Adrenal gland (tissue), 12 donors: ENCODE data around the gene LDAF1. TPM values are rescaled to one million over a fixed set of nuclear protein-coding genes. Genes with fewer than 3 reads are reported as not detected.

Experiments used
- DNase-seq, 7 donors: peaks; one replicate each; pipeline ENCODE4 v3.0.0-alpha.2; 2019 to 2020
- H3K27ac ChIP-seq, 5 donors: fragments of 200-600 bp; sonication (generic) in 4 of 5; 1 replicate in 3 of 5; 2 replicates in 2 of 5; pipeline versions ENCODE4 v1.5.1 to v1.8.0; 2016 to 2020; ENCODE audit warnings: mild to moderate bottlenecking in 1 of 5
- H3K27me3 ChIP-seq: fragments of 200-600 bp; 2 replicates; pipeline ENCODE4 v1.8.0; 2021
- H3K36me3 ChIP-seq, 2 donors: fragments of 200-600 bp; replicated peaks in 1 of 2; 1 replicate in 1 of 2; 2 replicates in 1 of 2; pipeline versions ENCODE4 v1.5.1 to v1.8.0; 2018 to 2022
- H3K4me1 ChIP-seq, 2 donors: fragments of 200-600 bp; replicated peaks in 1 of 2; 1 replicate in 1 of 2; 2 replicates in 1 of 2; pipeline versions ENCODE4 v1.5.1 to v1.8.0; 2018 to 2021
- H3K4me3 ChIP-seq, 4 donors: fragments of 200-600 bp; sonication (generic) in 3 of 4; one replicate each; pipeline ENCODE4 v1.5.1; 2016 to 2018
- H3K9me3 ChIP-seq, 3 donors: fragments of 200-600 bp; sonication (generic) in 1 of 3; replicated peaks in 1 of 3; 1 replicate in 2 of 3; 2 replicates in 1 of 3; pipeline versions ENCODE4 v1.5.1 to v1.8.0; 2016 to 2021
- CTCF ChIP-seq, 6 experiments: fragments of 450-650 bp in 4 of 6; fragments of 200-600 bp in 2 of 6; sonication (generic) in 1 of 6; IDR thresholded peaks; 1 replicate in 5 of 6; 2 replicates in 1 of 6; pipeline versions ENCODE4 v1.5.1 to v1.8.0; 2016 to 2021; ENCODE audit warnings: antibody characterized with exemption in 6 of 6, mild to moderate bottlenecking in 2 of 6, moderate library complexity in 1 of 6
- POLR2A ChIP-seq, 2 donors: fragments of 450-650 bp; IDR thresholded peaks; one replicate each; pipeline ENCODE4 v1.6.1; 2017; ENCODE audit warnings: antibody characterized with exemption in 2 of 2, mild to moderate bottlenecking in 2 of 2, moderate library complexity in 1 of 2
- WGBS, 4 donors: extraction: QIAGEN DNeasy Blood & Tissue Kit in 2 of 4; methylation state at CpG; one replicate each; pipeline versions ENCODE4 v1.1.5 to v1.1.7; 2013 to 2017; 5-methylcytosine and 5-hydroxymethylcytosine counted together
- intact Hi-C, 2 donors: fragments of 100-400 bp; cut with DNase I; formaldehyde crosslinking; loops; one replicate each; pipeline versions ENCODE4 v1.14.1 to v1.15.0; 2022 to 2023
- polyA plus RNA-seq, 3 donors: library from polyadenylated mRNA; stranded (reverse); fragments of 200-250 nt in 2 of 3; fragments of 350-450 nt in 1 of 3; fragmentation: Illumina TruSeq in 1 of 3; extraction: RNeasy Lipid Tissue Mini Kit (QIAGEN cat#74804) in 1 of 3; gene quantifications; one replicate each; pipeline ENCODE4 v1.2.3, GENCODE V29; 2013 to 2014
- total RNA-seq, 9 donors: library from RNA; depleted of rRNA in 4 of 9; stranded (reverse); fragments of >200 nt in 4 of 9; fragments of 120-200 nt in 1 of 9; fragmentation: NEBNext Ultra II Directional in 1 of 9; extraction: Animal tissue kit (Norgen Biotek cat#: 25700) in 1 of 9; gene quantifications; one replicate each; pipeline versions ENCODE4 v1.1.0 to v1.2.4, GENCODE V29; 2013 to 2023
- donor health status: healthy with polysubstance abuse.
- donor health status: Bipolar disorder and iron deficiency.
- donor health status: DM: yes; HTN: yes; CAD: no.
- donor health status: DM: no; HTN: no; CAD: no.
- donor health status: DM: no; HTN: no; CAD: no.
- donor health status: DM: yes; HTN: yes; CAD: no.

Gene LDAF1
- total and polyA plus RNA-seq, 12 donors: 4.2 to 194 (median 49.4) TPM

- Histone ChIP-seq H3K9me3 (no peaks in the 10 kb centered on the region), H3K27ac (no peak overlapping the region), H3K27me3 (peaks cover 16% of the 10 kb centered on the region), H3K4me3 (no peak overlapping the region), H3K4me1 (no peaks in the 10 kb centered on the region), H3K36me3 (no peaks in the 10 kb centered on the region)
- intact Hi-C loops: loop anchor here in 1 of 2 donors (5.0 kb wide), 1 partner anchor 88 kb away; no protein-coding TSS in a partner anchor
- DNase-seq: no peak
- TF ChIP-seq POLR2A (IDR thresholded peaks at IDR 0.05): no peak
- no peak for TF ChIP-seq CTCF (IDR thresholded peaks at IDR 0.05)
- WGBS, 4 donors: 57 to 64% (median 61%) methylated on average over 5 of the region's 5 CpGs
Measured at GRCh38 chr16:21199607-21200218, 41.2 kb downstream of the LDAF1 start.

DNA sequence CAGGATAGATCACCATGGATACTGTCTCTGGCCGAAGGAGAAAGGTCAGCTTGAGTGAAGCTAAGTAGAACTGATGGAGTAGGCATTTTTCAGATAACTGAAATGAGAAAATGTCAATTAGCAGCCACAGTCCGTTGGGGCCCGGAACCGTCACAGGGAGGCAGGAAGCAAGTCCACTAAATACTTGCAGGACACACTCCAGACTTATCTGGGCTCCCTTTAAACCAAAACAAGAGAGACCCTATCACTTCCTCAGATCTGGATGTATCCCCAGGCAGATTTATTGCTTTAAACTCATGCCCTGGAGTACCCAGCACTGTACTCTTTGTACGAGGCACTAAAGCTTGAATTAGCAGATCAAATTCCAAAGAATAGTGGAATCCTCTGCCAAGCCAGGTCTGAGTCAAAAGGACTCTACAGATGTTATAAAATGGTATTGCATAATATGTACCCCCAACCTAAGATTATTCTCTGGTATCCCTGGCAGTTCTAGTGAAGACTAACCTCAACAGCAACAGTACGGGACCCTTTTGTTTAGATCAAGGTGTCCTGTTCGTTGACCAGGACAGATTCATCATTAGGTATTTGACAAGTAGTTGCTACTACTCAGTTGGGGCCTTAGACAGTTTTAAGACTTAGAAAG is 44.8 kb downstream of the LDAF1 start:
- intact Hi-C loops: no loop called here
- WGBS, 4 donors: 38 to 49% (median 47%) methylated on average over 7 of the region's 7 CpGs
- H3K4me1 ChIP-seq: no peaks in the 10 kb centered on the region
- H3K4me3 ChIP-seq: no peak overlapping the region
- H3K9me3 ChIP-seq: no peaks in the 10 kb centered on the region
- H3K27me3 ChIP-seq: peaks cover 9% of the 10 kb centered on the region
- H3K36me3 ChIP-seq: no peaks in the 10 kb centered on the region
- H3K27ac ChIP-seq: no peak overlapping the region
- no peak for TF ChIP-seq CTCF (IDR thresholded peaks at IDR 0.05)
- no peak for DNase-seq

DNA sequence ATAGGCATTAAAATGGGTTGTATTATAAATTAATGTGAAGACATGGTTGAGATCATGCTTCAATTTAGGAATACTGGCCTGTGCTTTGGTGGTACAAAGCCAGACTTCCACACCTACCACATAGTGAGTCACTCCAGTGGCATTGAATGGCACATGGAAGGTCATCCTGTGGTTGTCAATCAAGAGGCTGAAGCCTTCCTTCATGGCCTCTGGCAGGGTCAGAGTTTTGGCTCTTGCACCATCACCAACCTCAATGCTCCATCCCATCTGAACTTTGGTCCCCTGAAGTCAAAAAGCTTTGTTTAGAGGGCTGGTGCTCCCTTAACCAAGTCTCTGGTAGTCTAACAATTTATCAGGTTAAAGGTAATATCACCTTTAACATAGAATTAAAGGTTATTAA is 46.8 kb downstream of the LDAF1 start:
- Histone ChIP-seq H3K9me3 (no peaks in the 10 kb centered on the region), H3K27me3 (peaks cover 3% of the 10 kb centered on the region), H3K4me3 (no peak overlapping the region), H3K36me3 (no peaks in the 10 kb centered on the region), H3K27ac (no peak overlapping the region), H3K4me1 (no peaks in the 10 kb centered on the region)
- TF ChIP-seq CTCF (IDR thresholded peaks at IDR 0.05): no peak
- TF ChIP-seq POLR2A (IDR thresholded peaks at IDR 0.05): no peak
- DNase-seq: no peak
- intact Hi-C loops: no loop called here

DNA sequence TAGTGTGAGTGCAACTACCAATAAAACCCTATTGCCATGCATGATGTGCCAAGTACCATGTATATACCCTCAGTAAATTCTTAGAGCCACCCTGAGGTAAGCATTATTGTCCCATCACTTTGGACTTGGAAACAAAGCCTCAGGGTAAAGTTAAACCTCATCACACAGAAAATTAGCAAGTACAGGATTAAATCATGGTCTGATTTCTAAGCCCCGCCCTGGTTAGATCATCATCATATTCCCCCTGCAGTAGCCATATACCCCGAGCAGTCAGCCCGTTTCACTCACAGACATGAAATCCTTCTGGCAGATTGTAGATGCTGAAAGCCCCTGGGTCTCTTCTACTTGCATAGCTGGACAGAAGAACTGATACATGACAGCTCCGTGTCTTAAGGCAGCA is 48.1 kb downstream of the LDAF1 start:
- Histone ChIP-seq H3K27me3 (peaks cover 6% of the 10 kb centered on the region), H3K4me1 (no peaks in the 10 kb centered on the region), H3K4me3 (no peak overlapping the region), H3K9me3 (no peaks in the 10 kb centered on the region), H3K36me3 (no peaks in the 10 kb centered on the region), H3K27ac (no peak overlapping the region)
- intact Hi-C loops: no loop called here
- 83 to 96% (median 88%) methylated on average over 3 to 4 of the region's 4 CpGs for WGBS, 4 donors
- DNase-seq: no peak
- no peak for TF ChIP-seq POLR2A (IDR thresholded peaks at IDR 0.05)
- TF ChIP-seq CTCF (IDR thresholded peaks at IDR 0.05): no peak
